H1 (cell line): ENCODE results near the gene HMX1.

Source experiments
- CHD1 ChIP-seq: IDR thresholded peaks from 2 replicates; pipeline ENCODE4 v1.6.1; 2012; ENCODE audit warnings: low read depth, low read length, improper control_type of control experiment
- CTCF ChIP-seq, 3 experiments: IDR thresholded peaks; 1 replicate in 2 of 3; 2 replicates in 1 of 3; pipeline versions ENCODE4 v1.5.1 to v1.6.1; 2011; ENCODE audit warnings: low read length in 3 of 3, mild to moderate bottlenecking in 3 of 3, inconsistent platforms in 2 of 3, low read depth in 1 of 3, moderate library complexity in 1 of 3; ENCODE audit not compliant: insufficient read depth in 1 of 3; ENCODE audit errors: control extremely low read depth in 1 of 3
- EP300 ChIP-seq, 2 experiments: IDR thresholded peaks; 1 replicate in 1 of 2; 2 replicates in 1 of 2; pipeline ENCODE4 v1.6.1; 2011 to 2012; ENCODE audit warnings: low read depth in 2 of 2, low read length in 2 of 2, mild to moderate bottlenecking in 2 of 2, borderline replicate concordance in 1 of 2, inconsistent platforms in 1 of 2, moderate library complexity in 1 of 2
- EZH2 ChIP-seq: fragments of 200-600 bp; sonication (generic); IDR thresholded peaks from 2 replicates; pipeline ENCODE4 v1.7.1; 2012; ENCODE audit warnings: low read depth, mild to moderate bottlenecking, moderate library complexity, low read length, inconsistent platforms; ENCODE audit not compliant: severe bottlenecking
- POLR2A ChIP-seq, 2 experiments: IDR thresholded peaks; 1 replicate in 1 of 2; 2 replicates in 1 of 2; pipeline ENCODE4 v1.6.1; 2011; ENCODE audit warnings: low read depth in 2 of 2, low read length in 2 of 2, mild to moderate bottlenecking in 2 of 2; ENCODE audit errors: control extremely low read depth in 1 of 2
- RFX5 ChIP-seq: IDR thresholded peaks from 2 replicates; pipeline ENCODE4 v1.6.1; 2011; ENCODE audit warnings: low read depth, low read length, improper control_type of control experiment, borderline replicate concordance
- RNF2 ChIP-seq: fragments of 200-900, 300-1000 bp; sonication (generic); IDR thresholded peaks from 2 replicates; pipeline ENCODE4 v1.7.1; 2016; ENCODE audit warnings: borderline replicate concordance, low read depth, mild to moderate bottlenecking, antibody characterized with exemption, low read length; ENCODE audit not compliant: poor library complexity, severe bottlenecking; ENCODE audit errors: missing control alignments
- SIX5 ChIP-seq: IDR thresholded peaks from 2 replicates; pipeline ENCODE4 v1.6.1; 2011; ENCODE audit warnings: mild to moderate bottlenecking, low read depth, low read length
- TAF1 ChIP-seq: IDR thresholded peaks from 2 replicates; pipeline ENCODE4 v1.6.1; 2011; ENCODE audit warnings: mild to moderate bottlenecking, low read depth, low read length
- USF2 ChIP-seq: IDR thresholded peaks from 2 replicates; pipeline ENCODE4 v1.6.1; 2011; ENCODE audit warnings: low read length, improper control_type of control experiment

- TF ChIP-seq CTCF (IDR thresholded peaks at IDR 0.05; ENCODE audit: control extremely low read depth in 1 of 3, insufficient read depth in 1 of 3, low read depth in 1 of 3, low read length in 3 of 3) (no peak), RNF2 (peak; percentile 83), POLR2A (IDR thresholded peaks at IDR 0.05; ENCODE audit: control extremely low read depth in 1 of 2, low read depth in 2 of 2, low read length in 2 of 2) (no peak), EP300 (IDR thresholded peaks at IDR 0.05; ENCODE audit: borderline replicate concordance in 1 of 2, low read depth in 2 of 2, low read length in 2 of 2) (no peak), TAF1 (no peak), CHD1 (no peak), SIX5 (no peak), USF2 (no peak), EZH2 (peak; percentile 96), RFX5 (no peak)
Observed at GRCh38 chr4:8893624-8894423, 22.2 kb upstream of the HMX1 start.
